ENCODE results near the gene ADGRG1.

The ADGRG1 gene

DNA sequence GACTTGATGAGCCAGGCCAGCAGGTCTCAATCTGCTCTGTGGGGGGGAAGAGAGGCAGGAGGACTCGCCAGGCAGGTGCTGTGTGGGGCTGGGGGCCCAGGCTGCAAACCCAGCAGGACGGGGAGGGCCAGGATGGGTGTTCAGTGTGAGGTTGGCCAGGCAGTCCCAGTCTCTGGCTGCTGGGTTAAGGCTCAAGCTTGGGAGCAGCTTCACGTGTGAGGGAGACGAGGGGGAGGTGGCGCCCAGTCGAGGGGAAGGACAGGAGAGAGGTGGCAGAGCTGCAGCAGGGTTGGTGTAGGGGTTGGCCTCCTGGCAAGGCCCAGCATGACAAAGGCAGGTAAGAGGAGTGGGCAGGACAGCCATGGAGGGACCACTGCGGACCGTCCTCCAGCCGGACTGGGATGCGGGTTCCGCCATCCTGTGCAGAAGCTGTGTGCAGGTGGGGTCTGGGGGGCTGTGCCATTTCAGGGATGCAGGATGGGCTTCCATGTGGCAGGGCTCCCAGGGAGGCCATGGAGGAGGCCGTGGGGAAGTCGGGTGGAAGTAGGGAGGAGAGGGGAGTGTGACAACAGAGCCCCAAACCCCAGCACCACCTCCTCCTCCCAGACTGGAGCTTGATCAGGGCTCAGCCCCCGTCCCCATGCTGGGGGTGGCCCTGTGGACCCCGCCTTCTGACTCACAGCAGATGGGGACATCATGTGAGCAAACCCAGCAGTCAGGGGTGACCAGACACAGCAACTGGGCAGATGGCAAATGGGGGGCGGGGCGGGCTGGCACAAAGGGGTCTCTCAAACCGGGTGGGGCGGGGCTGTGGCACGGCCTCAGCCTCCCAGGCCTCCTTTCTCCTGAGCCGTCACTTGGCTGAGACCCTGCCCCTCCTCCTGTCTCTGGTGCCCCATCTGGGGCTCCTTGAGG, 2.8 kb downstream of the ADGRG1 start:
- TF ChIP-seq EZH2phosphoT487 (IDR thresholded peaks at IDR 0.05; ENCODE audit: low read length) (no peak), EZH2 (optimal IDR thresholded peaks at IDR 0.05; ENCODE audit: low read depth, low read length) (no peak)
- TF ChIP-seq, protein P1, sequence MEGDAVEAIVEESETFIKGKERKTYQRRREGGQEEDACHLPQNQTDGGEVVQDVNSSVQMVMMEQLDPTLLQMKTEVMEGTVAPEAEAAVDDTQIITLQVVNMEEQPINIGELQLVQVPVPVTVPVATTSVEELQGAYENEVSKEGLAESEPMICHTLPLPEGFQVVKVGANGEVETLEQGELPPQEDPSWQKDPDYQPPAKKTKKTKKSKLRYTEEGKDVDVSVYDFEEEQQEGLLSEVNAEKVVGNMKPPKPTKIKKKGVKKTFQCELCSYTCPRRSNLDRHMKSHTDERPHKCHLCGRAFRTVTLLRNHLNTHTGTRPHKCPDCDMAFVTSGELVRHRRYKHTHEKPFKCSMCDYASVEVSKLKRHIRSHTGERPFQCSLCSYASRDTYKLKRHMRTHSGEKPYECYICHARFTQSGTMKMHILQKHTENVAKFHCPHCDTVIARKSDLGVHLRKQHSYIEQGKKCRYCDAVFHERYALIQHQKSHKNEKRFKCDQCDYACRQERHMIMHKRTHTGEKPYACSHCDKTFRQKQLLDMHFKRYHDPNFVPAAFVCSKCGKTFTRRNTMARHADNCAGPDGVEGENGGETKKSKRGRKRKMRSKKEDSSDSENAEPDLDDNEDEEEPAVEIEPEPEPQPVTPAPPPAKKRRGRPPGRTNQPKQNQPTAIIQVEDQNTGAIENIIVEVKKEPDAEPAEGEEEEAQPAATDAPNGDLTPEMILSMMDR (IDR thresholded peaks at IDR 0.05; ENCODE audit: low read length) = no peak

DNA sequence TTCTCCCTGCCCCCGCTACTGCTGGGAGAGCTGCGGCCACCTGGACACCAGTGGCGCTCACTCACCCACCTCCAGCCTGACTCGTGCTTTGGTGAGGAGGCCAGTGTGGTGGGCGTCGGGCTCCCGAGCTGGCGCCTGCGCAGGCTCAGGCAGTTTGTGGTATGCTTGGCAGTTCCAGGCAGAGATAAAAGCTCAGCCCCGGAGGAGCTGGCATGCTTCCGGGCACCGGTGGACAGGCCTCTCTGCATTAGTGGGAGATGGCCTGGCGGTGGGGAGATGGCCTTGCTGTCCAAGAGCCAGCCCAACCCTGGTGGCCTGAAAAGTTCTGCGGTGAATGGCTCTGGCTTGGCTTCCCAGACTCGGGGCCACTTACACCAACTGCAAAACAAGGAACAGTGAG, 4.1 kb downstream of the ADGRG1 start:
- Histone ChIP-seq H2AFZ (ENCODE audit: low read length) (no peak overlapping the region), H3K9ac (ENCODE audit: low read length) (no peak overlapping the region), H3K4me1 (ENCODE audit: low read length) (no peaks in the 10 kb centered on the region), H4K20me1 (ENCODE audit: insufficient read depth, low read length) (no peaks in the 10 kb centered on the region), H3K27me3 (replicated peaks; ENCODE audit: insufficient read depth, low read length) (no peaks in the 10 kb centered on the region), H3K4me3 (ENCODE audit: low read length) (no peak overlapping the region), H3K4me2 (ENCODE audit: low read depth, low read length) (no peak overlapping the region), H3K27ac (ENCODE audit: low read length) (no peak overlapping the region), H3K79me2 (ENCODE audit: low read length) (no peaks in the 10 kb centered on the region), H3K9me3 (replicated peaks; ENCODE audit: insufficient read depth, low read length) (no peaks in the 10 kb centered on the region), H3K9me2 (replicated peaks; ENCODE audit: insufficient read depth, low read length) (no peaks in the 10 kb centered on the region), H3F3A (ENCODE audit: insufficient read depth, low read length) (no peaks in the 10 kb centered on the region), H3K36me3 (replicated peaks; ENCODE audit: insufficient read depth, low read length) (no peaks in the 10 kb centered on the region)
- no peak for TF ChIP-seq EZH2 (optimal IDR thresholded peaks at IDR 0.05; ENCODE audit: low read depth, low read length)
- TF ChIP-seq, protein P1 (IDR thresholded peaks at IDR 0.05; ENCODE audit: low read length) = no peak
- TF ChIP-seq EZH2phosphoT487 (IDR thresholded peaks at IDR 0.05; ENCODE audit: low read length) = no peak
- DNase-seq = no peak

More for the DNA sequence above, 2.8 kb downstream of the ADGRG1 start:
- H3F3A ChIP-seq (ENCODE audit: insufficient read depth, low read length) = no peaks in the 10 kb centered on the region
- no peaks in the 10 kb centered on the region for H4K20me1 ChIP-seq (ENCODE audit: insufficient read depth, low read length)
- H3K9me2 ChIP-seq (replicated peaks; ENCODE audit: insufficient read depth, low read length) = no peaks in the 10 kb centered on the region
- H3K9me3 ChIP-seq (replicated peaks; ENCODE audit: insufficient read depth, low read length) = no peaks in the 10 kb centered on the region
- no peak overlapping the region for H3K4me2 ChIP-seq (ENCODE audit: low read depth, low read length)
- no peak for DNase-seq
- H3K9ac ChIP-seq (ENCODE audit: low read length) = no peak overlapping the region
- no peaks in the 10 kb centered on the region for H3K79me2 ChIP-seq (ENCODE audit: low read length)
- H3K36me3 ChIP-seq (replicated peaks; ENCODE audit: insufficient read depth, low read length) = no peaks in the 10 kb centered on the region
- no peak overlapping the region for H2AFZ ChIP-seq (ENCODE audit: low read length)
- no peak overlapping the region for H3K4me3 ChIP-seq (ENCODE audit: low read length)
- H3K27ac ChIP-seq (ENCODE audit: low read length) = no peak overlapping the region
- H3K4me1 ChIP-seq (ENCODE audit: low read length) = no peaks in the 10 kb centered on the region
- H3K27me3 ChIP-seq (replicated peaks; ENCODE audit: insufficient read depth, low read length) = no peaks in the 10 kb centered on the region

DNA sequence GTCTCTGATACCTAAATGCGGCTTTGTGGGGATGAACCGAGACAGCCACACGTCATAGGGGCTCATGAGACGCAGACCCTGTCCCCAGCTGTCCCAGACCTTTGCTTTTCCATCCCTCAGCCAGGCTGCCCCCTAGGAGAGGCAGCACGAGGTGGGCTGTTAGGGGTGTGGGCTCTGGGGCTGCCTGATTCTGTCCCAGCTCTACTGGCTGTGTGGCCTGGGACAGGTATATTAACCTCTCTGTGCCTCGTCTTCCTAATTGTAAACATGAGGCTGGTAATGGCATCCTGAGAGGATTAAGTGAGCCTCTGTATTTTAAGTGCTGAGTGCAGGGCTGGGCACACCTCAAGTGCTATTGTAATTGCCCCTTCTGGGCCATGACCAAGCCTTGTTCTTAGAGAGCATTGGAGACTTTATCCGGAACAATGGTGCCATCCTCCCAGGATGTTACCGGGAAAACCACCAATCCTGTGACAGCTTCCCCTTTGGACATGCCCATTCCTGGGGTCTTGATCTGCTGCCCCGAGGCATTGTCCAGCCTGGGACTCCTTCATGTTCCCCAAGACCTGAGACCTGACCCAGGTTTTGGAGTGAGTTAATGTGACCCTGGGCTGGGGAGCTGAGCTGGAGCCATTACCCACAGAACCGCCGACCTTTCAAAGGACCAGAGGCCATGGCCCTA, 5.1 kb downstream of the ADGRG1 start:
- Histone ChIP-seq H3K9ac (ENCODE audit: low read length) (no peak overlapping the region), H3K79me2 (ENCODE audit: low read length) (no peaks in the 10 kb centered on the region), H3K4me3 (ENCODE audit: low read length) (no peak overlapping the region), H3K36me3 (replicated peaks; ENCODE audit: insufficient read depth, low read length) (no peaks in the 10 kb centered on the region), H3K4me2 (ENCODE audit: low read depth, low read length) (no peak overlapping the region), H3K9me2 (replicated peaks; ENCODE audit: insufficient read depth, low read length) (no peaks in the 10 kb centered on the region), H3F3A (ENCODE audit: insufficient read depth, low read length) (no peaks in the 10 kb centered on the region), H3K9me3 (replicated peaks; ENCODE audit: insufficient read depth, low read length) (no peaks in the 10 kb centered on the region), H4K20me1 (ENCODE audit: insufficient read depth, low read length) (no peaks in the 10 kb centered on the region), H3K27ac (ENCODE audit: low read length) (no peak overlapping the region), H3K4me1 (ENCODE audit: low read length) (no peaks in the 10 kb centered on the region), H3K27me3 (replicated peaks; ENCODE audit: insufficient read depth, low read length) (no peaks in the 10 kb centered on the region), H2AFZ (ENCODE audit: low read length) (no peak overlapping the region)
- no peak for DNase-seq
- TF ChIP-seq, protein P1 (IDR thresholded peaks at IDR 0.05; ENCODE audit: low read length) = no peak
- TF ChIP-seq EZH2phosphoT487 (IDR thresholded peaks at IDR 0.05; ENCODE audit: low read length) (no peak), EZH2 (optimal IDR thresholded peaks at IDR 0.05; ENCODE audit: low read depth, low read length) (no peak)
